Left ventricle myocardium superior (tissue), 1 donor: Measurements from ENCODE around the gene CANT1. TPM values are rescaled to one million over a fixed set of nuclear protein-coding genes. Genes with fewer than 3 reads are reported as not detected.
"Not testable (repeated sequence)": the region's sequence is repeated elsewhere in the genome, so short reads cannot be mapped to it uniquely, and the experiment has no call there.

Source experiments
- ATAC-seq: fragments of 200-7000 bp; cut with Tn5 transposase; one replicate; pipeline ENCODE4 v1.9.1; 2020; ENCODE audit warnings: mild to moderate bottlenecking, moderate library complexity
- DNase-seq: peaks from one replicate; pipeline ENCODE4 v3.0.0-alpha.2; 2020
- intact Hi-C: fragments of 100-400 bp; cut with micrococcal nuclease; formaldehyde crosslinking; loops from one replicate; pipeline ENCODE4 v1.11.0; 2022
- total RNA-seq: library from RNA; stranded (reverse); fragmentation: NEBNext Ultra II Directional; extraction: Animal tissue kit (Norgen Biotek cat#: 25700); gene quantifications from one replicate; pipeline ENCODE4 v1.2.1, GENCODE V29; 2021
- donor health status: DM: no; HTN: yes; CAD: no; lungs with severe emphysema.

Gene CANT1
- total RNA-seq, 1 donor from 2014 or later: 28.2 TPM

- intact Hi-C loops: no loop called here
- DNase-seq: peak; percentile 15
- no peak for ATAC-seq
Observed at GRCh38 chr17:79031996-79032875, 22.7 kb upstream of the CANT1 start.

GRCh38 chr17:79030636-79031035 is 21.1 kb upstream of the CANT1 start:
- ATAC-seq, intact Hi-C loops, DNase-seq: not testable (repeated sequence)

- intact Hi-C loops: no loop called here
- no peak for DNase-seq
- ATAC-seq: no peak
Observed at GRCh38 chr17:79029327-79030009, 19.9 kb upstream of the CANT1 start.

- intact Hi-C loops: no loop called here
- no peak for DNase-seq
- ATAC-seq: no peak
Observed at GRCh38 chr17:79028496-79029326, 19.1 kb upstream of the CANT1 start.

- intact Hi-C loops: no loop called here
- DNase-seq: peak; percentile 61
Observed at GRCh38 chr17:79027925-79028491, 18.4 kb upstream of the CANT1 start.

GRCh38 chr17:79027274-79027924 is 17.8 kb upstream of the CANT1 start:
- intact Hi-C loops: no loop called here
- ATAC-seq (peak; percentile 13), DNase-seq (peak; percentile 64)

More at GRCh38 chr17:79027925-79028491, 18.4 kb upstream of the CANT1 start:
- peak; percentile 3 for ATAC-seq

- DNase-seq (peak; percentile 74), ATAC-seq (peak; percentile 10)
- intact Hi-C loops: no loop called here
Observed at GRCh38 chr17:79026376-79027273, 17.1 kb upstream of the CANT1 start.

GRCh38 chr17:79024901-79025737 is 15.6 kb upstream of the CANT1 start:
- intact Hi-C loops: no loop called here
- DNase-seq: peak; percentile 86
- ATAC-seq: peak; percentile 69

GRCh38 chr17:79023886-79024771 is 14.6 kb upstream of the CANT1 start, which contains the start of gene C1QTNF1:
C1QTNF1 (plus strand) TSS chr17:79024169; CDS start chr17:79043969, 19,800 bp downstream.
- DNase-seq: peak; percentile 80
- peak; percentile 26 for ATAC-seq
- intact Hi-C loops: no loop called here

- no peak for DNase-seq
- ATAC-seq: peak; percentile 11
- intact Hi-C loops: no loop called here
Observed at GRCh38 chr17:79023180-79023705, 13.7 kb upstream of the CANT1 start.

- intact Hi-C loops: no loop called here
- peak; percentile 87 for DNase-seq
- ATAC-seq: peak; percentile 59
Observed at GRCh38 chr17:79022507-79022991, 13.0 kb upstream of the CANT1 start.

GRCh38 chr17:79021929-79022328 is 12.4 kb upstream of the CANT1 start:
- ATAC-seq, DNase-seq, intact Hi-C loops: not testable (repeated sequence)

- ATAC-seq: no peak
- no peak for DNase-seq
- intact Hi-C loops: no loop called here
Observed at GRCh38 chr17:79020631-79021301, 11.2 kb upstream of the CANT1 start.

GRCh38 chr17:79019632-79020584 is 10.3 kb upstream of the CANT1 start:
- intact Hi-C loops: no loop called here
- peak; percentile 44 for ATAC-seq
- peak; percentile 75 for DNase-seq
